K562 (cell line): ENCODE measurements around the gene WSCD2. TPM values are rescaled to one million over a fixed set of nuclear protein-coding genes. Genes with fewer than 3 reads are reported as not detected.

Source experiments
- ATAC-seq: fragments of 200-7000 bp; cut with Tn5 transposase; 3 replicates; pipeline ENCODE4 v1.9.1; 2020; ENCODE audit warnings: moderate library complexity
- BruUV-seq: library from RNA; stranded (reverse); fragments of 400-500 nt; replicated peaks from 2 replicates; lab custom pipeline; 2021; lab: Mats Ljungman, UMichigan
- CTCF ChIA-PET: fragments of 300-600 bp; formaldehyde crosslinking; extraction: SDS; loops from one replicate; lab custom pipeline; 2021; ENCODE audit warnings: low intra/inter-chr PET ratio; lab: Yijun Ruan, JAX
- POLR2A ChIA-PET: fragments of 300-600, 350-650 bp; sonication (Branson Sonifier 250); formaldehyde crosslinking; extraction: SDS; loops from one replicate; lab custom pipeline; 2021; ENCODE audit warnings: antibody characterized with exemption, inconsistent platforms; lab: Yijun Ruan, JAX
- DNase-seq, 4 experiments: peaks; one replicate each; pipeline versions ENCODE4 v3.0.0 to v3.0.0-alpha.2; 2011 to 2018; ENCODE audit warnings: low spot score in 3 of 4, mixed read lengths in 3 of 4; ENCODE audit errors: extremely low read depth in 1 of 4
- FAIRE-seq: peaks from 2 replicates; lab custom pipeline; 2011; peaks lifted over from hg19 to GRCh38; lab: Jason Lieb, UNC
- H2AFZ ChIP-seq: 2 replicates; pipeline ENCODE4 v1.6.0; 2011; ENCODE audit warnings: low read depth, low read length, control low read depth, inconsistent platforms
- H3K27ac ChIP-seq: fragments of 200-600 bp; 3 replicates; pipeline ENCODE4 v1.8.0; 2011; ENCODE audit warnings: low read depth, mild to moderate bottlenecking, control low read depth, inconsistent platforms, low read length, moderate library complexity, mixed read lengths; ENCODE audit errors: extremely low read depth
- H3K27me3 ChIP-seq, 2 experiments: fragments of 300-600 bp in 1 of 2; 2 replicates in 1 of 2; 3 replicates in 1 of 2; pipeline versions ENCODE4 v1.6.0 to v1.8.0; 2011; ENCODE audit warnings: inconsistent platforms in 2 of 2, low read length in 2 of 2, mild to moderate bottlenecking in 1 of 2, mixed read lengths in 1 of 2, moderate library complexity in 1 of 2; ENCODE audit not compliant: control insufficient read depth in 2 of 2, insufficient read depth in 2 of 2
- H3K36me3 ChIP-seq: fragments of 300-600 bp; 3 replicates; pipeline ENCODE4 v1.8.0; 2011; ENCODE audit warnings: mild to moderate bottlenecking, low read length, inconsistent platforms; ENCODE audit not compliant: control insufficient read depth, insufficient read depth
- H3K4me1 ChIP-seq, 2 experiments: fragments of 200-600 bp in 1 of 2; replicated peaks in 1 of 2; 2 replicates in 1 of 2; 3 replicates in 1 of 2; pipeline versions ENCODE4 v1.5.1 to v1.8.0; 2011; ENCODE audit warnings: inconsistent platforms in 2 of 2, low read length in 2 of 2, mild to moderate bottlenecking in 1 of 2, mixed read lengths in 1 of 2, moderate library complexity in 1 of 2; ENCODE audit not compliant: control insufficient read depth in 2 of 2, insufficient read depth in 2 of 2
- H3K4me2 ChIP-seq: 2 replicates; pipeline ENCODE4 v1.6.1; 2011; ENCODE audit warnings: low read length, control low read depth, inconsistent platforms, mixed read lengths; ENCODE audit not compliant: insufficient read depth
- H3K4me3 ChIP-seq: fragments of 200-600 bp; sonication (generic), shearing (Covaris generic); 2 replicates; pipeline ENCODE4 v1.5.1; 2016; ENCODE audit warnings: control low read depth, inconsistent platforms
- H3K79me2 ChIP-seq: fragments of 200-600 bp; 3 replicates; pipeline ENCODE4 v1.8.0; 2011; ENCODE audit warnings: low read length, inconsistent platforms; ENCODE audit not compliant: control insufficient read depth, insufficient read depth
- H3K9ac ChIP-seq, 2 experiments: 2 replicates each; pipeline versions ENCODE4 v1.6.0 to v1.6.1; 2011; ENCODE audit warnings: low read depth in 2 of 2, low read length in 2 of 2, control low read depth in 1 of 2, inconsistent platforms in 1 of 2, mild to moderate bottlenecking in 1 of 2, mixed read lengths in 1 of 2; ENCODE audit not compliant: insufficient read depth in 1 of 2
- H3K9me1 ChIP-seq: one replicate; pipeline ENCODE4 v1.6.0; 2011; ENCODE audit warnings: inconsistent platforms, mild to moderate bottlenecking, low read length, moderate library complexity; ENCODE audit not compliant: control insufficient read depth, insufficient read depth
- H3K9me3 ChIP-seq: replicated peaks from 2 replicates; pipeline ENCODE4 v1.5.1; 2011; ENCODE audit warnings: low read depth, low read length, inconsistent platforms; ENCODE audit not compliant: control insufficient read depth, insufficient read depth
- H4K20me1 ChIP-seq: replicated peaks from 2 replicates; pipeline ENCODE4 v1.6.1; 2011; ENCODE audit warnings: low read length, inconsistent platforms, mixed read lengths; ENCODE audit not compliant: control insufficient read depth, insufficient read depth
- BCOR ChIP-seq: fragments of 450-650 bp; IDR thresholded peaks from 2 replicates; pipeline ENCODE4 v1.6.1; 2016
- IRF2 ChIP-seq: sonication (generic); formaldehyde crosslinking; IDR thresholded peaks from 2 replicates; pipeline ENCODE4 v1.8.1; 2022; ENCODE audit warnings: mild to moderate bottlenecking, missing genetic modification reagents
- NFXL1 ChIP-seq: fragments of 450-650 bp; formaldehyde crosslinking; IDR thresholded peaks from 2 replicates; pipeline ENCODE4 v1.4.0; 2021; ENCODE audit warnings: mild to moderate bottlenecking
- WGBS: fragments of 100-300 bp; shearing (Covaris generic); methylation state at CpG from one replicate; pipeline ENCODE4 v1.1.6; 2016; ENCODE audit warnings: low coverage, mixed read lengths; ENCODE audit not compliant: insufficient coverage; ENCODE audit errors: missing lambda C conversion rate; 5-methylcytosine and 5-hydroxymethylcytosine counted together
- in situ Hi-C: fragments of 300-500 bp; cut with MboI; formaldehyde crosslinking; loops from 4 replicates; pipeline ENCODE4 v1.15.0; 2018; ENCODE audit warnings: inconsistent platforms, mixed read lengths
- intact Hi-C: fragments of 100-400 bp; cut with micrococcal nuclease; formaldehyde crosslinking; loops from 2 replicates; pipeline ENCODE4 v1.14.2; 2022
- polyA plus RNA-seq, 8 experiments: library from polyadenylated mRNA; depleted of rRNA in 4 of 8; stranded (reverse) in 5 of 8; unstranded in 3 of 8; fragments of >200 nt; fragmentation: Nextera tagmentation in 2 of 8; fragmentation: Illumina TruSeq in 1 of 8; extraction: Ambion mirVana in 2 of 8; extraction: Trizol in 1 of 8; gene quantifications; 2 replicates each; pipeline versions ENCODE4 v1.2.1 to v1.2.3, GENCODE V29; 2011 to 2014; ENCODE audit warnings: inconsistent platforms in 1 of 8, missing spikeins in 1 of 8
- total RNA-seq, 7 experiments: library from RNA; depleted of rRNA in 6 of 7; stranded (reverse); fragments of >200 nt in 6 of 7; fragmentation: Illumina TruSeq in 2 of 7; extraction: Trizol in 2 of 7; gene quantifications; 2 replicates each; pipeline versions ENCODE4 v1.2.1 to v1.2.3, GENCODE V29; 2011 to 2021; ENCODE audit warnings: low replicate concordance in 1 of 7
- TF ChIP-seq, protein P1 (sequence below): sonication (generic); formaldehyde crosslinking; IDR thresholded peaks from 2 replicates; pipeline ENCODE4 v1.5.0; 2020; ENCODE audit warnings: missing genetic modification reagents
- TF ChIP-seq, protein P2 (sequence below): fragments of 250-450 bp; sonication (Bioruptor Pico); IDR thresholded peaks from 2 replicates; pipeline ENCODE4 v1.5.0; 2020; ENCODE audit warnings: mild to moderate bottlenecking

Gene WSCD2
- total and polyA plus RNA-seq, 9 of the 15 experiments (the other 6 are each of a cell fraction or from before 2014, with no cell fraction given), result 0.72 to 14.1 (median 4.0) TPM

DNA sequence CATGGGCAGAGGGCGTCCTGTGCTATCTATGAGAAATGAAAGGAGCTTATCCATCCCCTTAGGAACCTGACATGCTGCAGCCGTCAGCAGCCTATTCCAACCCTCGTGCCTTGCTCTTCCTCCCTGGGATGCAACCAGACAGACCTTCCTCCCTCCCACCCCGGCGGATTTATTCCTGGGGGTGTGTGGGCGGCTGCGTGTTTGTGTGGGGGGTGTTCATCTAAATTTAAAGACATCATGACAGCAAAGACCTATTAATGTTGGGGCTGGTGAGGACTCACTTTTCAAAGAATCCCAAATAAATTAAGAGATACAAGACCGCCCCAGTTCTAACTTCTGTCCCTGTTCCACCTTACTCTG, 52.0 kb downstream of the WSCD2 start:
- no peak for DNase-seq
- TF ChIP-seq, protein P1, sequence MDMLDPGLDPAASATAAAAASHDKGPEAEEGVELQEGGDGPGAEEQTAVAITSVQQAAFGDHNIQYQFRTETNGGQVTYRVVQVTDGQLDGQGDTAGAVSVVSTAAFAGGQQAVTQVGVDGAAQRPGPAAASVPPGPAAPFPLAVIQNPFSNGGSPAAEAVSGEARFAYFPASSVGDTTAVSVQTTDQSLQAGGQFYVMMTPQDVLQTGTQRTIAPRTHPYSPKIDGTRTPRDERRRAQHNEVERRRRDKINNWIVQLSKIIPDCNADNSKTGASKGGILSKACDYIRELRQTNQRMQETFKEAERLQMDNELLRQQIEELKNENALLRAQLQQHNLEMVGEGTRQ (CRISPR knock-in tag), result no peak
- TF ChIP-seq IRF2 (CRISPR knock-in tag) (no peak), BCOR (no peak), NFXL1 (CRISPR knock-in tag) (no peak)
- TF ChIP-seq, protein P2, sequence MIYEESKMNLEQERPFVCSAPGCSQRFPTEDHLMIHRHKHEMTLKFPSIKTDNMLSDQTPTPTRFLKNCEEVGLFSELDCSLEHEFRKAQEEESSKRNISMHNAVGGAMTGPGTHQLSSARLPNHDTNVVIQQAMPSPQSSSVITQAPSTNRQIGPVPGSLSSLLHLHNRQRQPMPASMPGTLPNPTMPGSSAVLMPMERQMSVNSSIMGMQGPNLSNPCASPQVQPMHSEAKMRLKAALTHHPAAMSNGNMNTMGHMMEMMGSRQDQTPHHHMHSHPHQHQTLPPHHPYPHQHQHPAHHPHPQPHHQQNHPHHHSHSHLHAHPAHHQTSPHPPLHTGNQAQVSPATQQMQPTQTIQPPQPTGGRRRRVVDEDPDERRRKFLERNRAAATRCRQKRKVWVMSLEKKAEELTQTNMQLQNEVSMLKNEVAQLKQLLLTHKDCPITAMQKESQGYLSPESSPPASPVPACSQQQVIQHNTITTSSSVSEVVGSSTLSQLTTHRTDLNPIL (CRISPR knock-in tag), result no peak
- Histone ChIP-seq H4K20me1 (0 out of 2 replicates have a peak, but pooled peaks cover 5% of the 10 kb centered on the region), H3K36me3 (no peaks in the 10 kb centered on the region), H3K4me2 (no peak overlapping the region), H3K9ac (no peak overlapping the region), H2AFZ (no peak overlapping the region), H3K27me3 (peaks cover 0 to 5% of the 10 kb centered on the region in 2 experiments; a peak in 2 of 5 replicates), H3K9me1 (no peaks in the 10 kb centered on the region), H3K4me1 (no peaks in the 10 kb centered on the region), H3K79me2 (no peaks in the 10 kb centered on the region), H3K4me3 (no peak overlapping the region), H3K9me3 (no peaks in the 10 kb centered on the region), H3K27ac (no peak overlapping the region)
- BruUV-seq, result no TSS peak
- ChIA-PET CTCF (no interaction called here), POLR2A (interaction anchor here (1.1 kb wide), 1 partner anchor 13 kb away, joined by 4 read pairs; no protein-coding TSS in a partner anchor)
- WGBS, result 10% methylated on average over 8 of the region's 8 CpGs
- intact Hi-C loops, result no loop called here
- no peak for FAIRE-seq
- no peak for ATAC-seq
- in situ Hi-C loops, result no loop called here
